HG02588 (cell line): Measurements from ENCODE around the gene ERAP2.
"Not testable (repeated sequence)": the region's sequence is repeated elsewhere in the genome, so short reads cannot be mapped to it uniquely, and the experiment has no call there.

Experiments
- ATAC-seq: cut with Tn5 transposase; IDR thresholded peaks from one replicate; pipeline ENCODE4 v1.9.1; 2021; ENCODE audit warnings: mild to moderate bottlenecking, moderate library complexity; ENCODE audit not compliant: unreplicated experiment

ERAP2 gene

GRCh38 chr5:96876292-96876850 is at the start of gene ERAP2:
Gene ERAP2 (plus strand): TSS chr5:96876500. CDS start chr5:96879686, 3,186 bp downstream.
- peak; percentile 46 for ATAC-seq

- no peak for ATAC-seq
Observed at GRCh38 chr5:96829297-96829696, 47.0 kb upstream of the ERAP2 start.

GRCh38 chr5:96834016-96834415 is 42.3 kb upstream of the ERAP2 start:
- ATAC-seq: no peak

DNA sequence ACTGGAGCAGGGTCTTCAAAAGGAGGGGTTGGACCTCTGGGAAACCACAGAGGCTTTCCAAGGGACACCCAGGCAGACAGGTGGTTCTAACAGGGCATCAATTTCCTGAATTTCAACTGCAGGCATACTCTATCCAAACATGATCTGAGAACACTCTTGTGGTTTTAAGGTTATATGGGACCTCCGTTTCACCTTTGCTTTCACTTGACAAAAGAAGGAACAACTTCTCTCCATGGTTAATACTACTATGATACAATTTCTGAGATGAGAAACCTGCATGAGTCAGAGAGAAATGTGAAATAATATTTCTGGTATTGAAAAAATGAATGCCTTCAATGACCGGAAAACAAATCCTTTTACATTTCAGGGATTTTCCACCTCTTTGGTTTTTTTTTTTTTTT is 40.5 kb upstream of the ERAP2 start:
- no peak for ATAC-seq

GRCh38 chr5:96836817-96837216 is 39.5 kb upstream of the ERAP2 start:
- no peak for ATAC-seq

- ATAC-seq: no peak
Observed at GRCh38 chr5:96837303-96837702, 39.0 kb upstream of the ERAP2 start.

DNA sequence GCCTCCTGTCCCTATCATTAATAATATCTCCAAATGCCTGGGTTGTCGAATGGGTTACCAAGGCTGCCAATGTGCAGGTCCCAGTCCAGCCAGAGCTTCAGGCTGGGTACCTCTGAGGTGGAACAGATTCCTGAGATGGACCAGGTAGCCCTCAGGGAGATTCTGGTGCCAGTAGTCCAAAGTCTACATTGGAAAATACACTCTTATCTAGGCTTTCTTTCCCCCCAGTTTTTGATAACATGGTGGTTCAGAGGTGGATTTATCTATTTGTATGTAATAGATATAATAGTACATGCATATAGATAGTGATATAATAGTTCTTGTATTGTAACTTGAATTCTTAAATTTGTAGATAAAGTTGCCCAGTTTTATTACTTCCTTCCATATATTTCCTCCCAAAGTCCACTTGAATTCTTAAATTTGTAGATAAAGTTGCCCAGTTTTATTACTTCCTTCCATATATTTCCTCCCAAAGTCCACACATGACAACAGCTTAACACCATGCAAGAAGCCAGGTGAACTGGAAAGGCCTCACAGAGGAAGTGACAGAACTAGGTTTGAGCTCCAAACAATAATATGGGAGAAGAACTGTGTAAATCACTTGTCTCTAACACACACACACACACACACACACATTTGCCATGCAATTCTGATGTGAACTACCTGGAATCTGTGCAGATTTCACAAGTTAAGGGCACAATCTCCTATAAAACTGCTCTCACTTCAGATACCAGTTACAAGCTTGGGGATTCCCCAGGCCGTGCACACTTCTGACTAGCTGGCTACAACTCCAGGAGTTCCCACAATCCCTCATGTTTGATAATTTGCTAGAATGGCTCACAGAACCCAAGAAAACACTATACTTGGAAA is 37.9 kb upstream of the ERAP2 start:
- no peak for ATAC-seq

- ATAC-seq: no peak
Observed at GRCh38 chr5:96839071-96839592, 37.2 kb upstream of the ERAP2 start.

DNA sequence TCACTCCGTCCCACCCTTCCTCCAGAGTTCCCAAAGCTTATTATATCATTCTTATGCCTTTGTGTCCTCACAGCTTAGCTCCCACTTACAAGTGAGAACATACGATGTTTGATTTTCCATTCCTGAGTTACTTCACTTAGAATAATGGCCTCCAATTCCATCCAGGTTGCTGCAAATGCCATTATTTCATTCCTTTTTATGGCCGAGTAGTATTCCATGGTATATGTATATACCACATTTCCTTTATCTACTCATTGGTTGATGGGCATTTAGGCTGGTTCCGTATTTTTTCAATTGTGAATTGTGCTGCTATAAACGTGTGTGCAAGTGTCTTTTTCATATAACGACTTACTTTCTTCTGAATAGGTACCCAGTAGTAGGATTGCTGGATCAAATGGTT is 34.4 kb upstream of the ERAP2 start:
- not testable (repeated sequence) for ATAC-seq

- no peak for ATAC-seq
Observed at GRCh38 chr5:96843140-96843539, 33.2 kb upstream of the ERAP2 start.

DNA sequence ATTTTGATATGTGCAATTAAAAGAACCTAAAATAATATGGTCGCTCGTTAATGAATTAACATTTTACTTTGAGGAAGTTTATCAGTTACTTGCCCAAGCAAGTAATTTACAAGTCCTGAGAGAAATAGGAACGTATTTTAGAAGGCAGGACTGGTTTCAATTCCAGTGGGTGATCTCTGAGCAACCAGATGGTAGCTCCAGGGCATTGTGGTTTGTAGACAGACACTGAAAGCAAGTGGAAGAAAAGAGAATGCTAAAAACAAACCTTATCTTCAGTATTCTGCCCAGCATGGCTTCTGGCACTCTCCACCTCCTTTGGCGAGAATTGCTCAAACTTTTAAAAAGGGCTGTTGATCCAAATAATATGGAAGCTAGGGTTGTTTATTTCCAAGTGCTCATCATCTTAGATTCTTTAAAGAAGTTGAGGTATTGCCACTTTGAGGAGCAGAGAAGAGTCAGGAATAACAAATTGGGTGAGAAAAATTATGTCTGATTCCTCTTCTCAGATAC is 31.8 kb upstream of the ERAP2 start:
- ATAC-seq: no peak

GRCh38 chr5:96851312-96852062 is 24.8 kb upstream of the ERAP2 start:
- ATAC-seq: no peak

GRCh38 chr5:96852759-96853158 is 23.5 kb upstream of the ERAP2 start:
- no peak for ATAC-seq

DNA sequence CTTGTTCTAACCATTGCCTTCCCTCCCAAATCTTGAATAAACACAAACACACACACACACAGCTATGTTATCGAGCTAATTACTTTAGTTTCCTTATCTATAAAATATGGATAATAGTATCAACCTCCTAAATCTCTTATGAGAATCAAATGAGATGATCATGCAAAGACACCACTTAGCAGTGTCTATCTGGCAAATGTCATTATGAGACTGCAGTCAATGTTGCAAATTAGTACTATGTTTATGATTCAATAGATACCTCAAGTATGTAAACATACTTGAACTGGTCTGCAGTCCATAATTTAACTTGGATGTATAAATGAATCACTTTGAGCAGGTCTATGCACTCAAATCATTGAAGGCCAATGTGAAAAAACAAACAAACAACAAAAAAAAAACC is 22.2 kb upstream of the ERAP2 start:
- no peak for ATAC-seq

DNA sequence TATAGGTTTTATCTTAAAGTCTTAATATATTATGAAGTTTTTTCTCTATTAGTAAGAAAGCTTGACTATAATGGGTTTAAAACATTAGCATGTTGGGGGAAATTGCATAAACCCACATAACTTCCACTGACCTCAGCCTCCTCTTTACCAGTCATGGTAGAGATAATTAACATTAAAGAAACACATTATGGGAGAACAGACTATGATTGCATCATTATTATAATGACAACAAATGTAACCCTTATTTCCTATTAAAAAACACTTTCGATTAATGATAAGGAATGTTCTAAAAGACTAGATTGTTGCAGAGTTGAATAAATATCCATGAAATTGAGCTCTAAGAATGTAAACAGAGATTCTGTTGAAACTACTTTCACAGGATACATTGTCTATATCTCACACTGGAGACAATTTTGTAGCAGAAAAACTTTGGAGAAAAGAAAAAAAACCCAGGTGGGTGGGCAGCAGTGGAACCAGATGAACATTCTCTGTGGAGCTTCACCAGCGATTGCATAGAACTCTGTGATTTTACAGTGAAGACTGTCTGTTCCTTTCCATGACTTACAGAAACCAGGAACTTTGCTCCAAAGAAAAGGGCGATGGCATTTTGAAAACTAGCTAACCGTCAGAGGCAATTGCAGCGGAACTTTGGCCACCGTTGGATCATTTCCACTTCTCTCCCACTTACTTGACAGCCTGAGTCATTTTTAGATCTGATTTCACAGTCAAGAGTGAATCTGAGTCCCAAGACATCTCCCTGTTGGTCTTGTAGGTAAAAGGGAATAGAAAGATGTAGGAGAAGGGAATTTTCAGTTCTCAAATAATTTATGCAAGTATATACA is 21.0 kb upstream of the ERAP2 start:
- no peak for ATAC-seq

- ATAC-seq: no peak
Observed at GRCh38 chr5:96856371-96856770, 19.9 kb upstream of the ERAP2 start.

- ATAC-seq: no peak
Observed at GRCh38 chr5:96857454-96857853, 18.8 kb upstream of the ERAP2 start.

GRCh38 chr5:96857924-96858323 is 18.4 kb upstream of the ERAP2 start:
- ATAC-seq: no peak

GRCh38 chr5:96859375-96859774 is 16.9 kb upstream of the ERAP2 start:
- no peak for ATAC-seq

DNA sequence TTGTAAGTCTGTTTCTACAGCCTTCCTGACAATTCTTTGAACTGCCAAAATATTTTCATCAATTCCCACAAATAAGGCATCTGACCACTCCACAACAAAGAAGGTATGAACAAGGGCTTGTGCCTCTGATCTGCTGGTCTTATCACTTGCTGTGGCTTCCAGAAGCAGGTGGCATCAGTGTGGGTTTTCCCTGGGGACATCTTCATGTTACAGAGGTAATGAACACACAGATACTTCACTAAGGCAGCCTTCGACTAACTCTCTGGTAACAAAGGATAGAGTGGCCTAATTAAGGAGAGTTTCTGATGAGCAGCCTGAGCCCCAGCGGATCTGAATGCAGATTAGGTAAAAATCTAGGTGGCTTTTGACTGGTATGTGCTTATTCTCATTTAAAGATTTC is 15.2 kb upstream of the ERAP2 start:
- no peak for ATAC-seq
